Effector CD4-positive, alpha-beta T cell (primary cell): ENCODE measurements around the gene KLHL29.

Experiments
- DNase-seq: peaks from one replicate; pipeline ENCODE4 v3.0.0-alpha.2; 2020

The KLHL29 gene

DNA sequence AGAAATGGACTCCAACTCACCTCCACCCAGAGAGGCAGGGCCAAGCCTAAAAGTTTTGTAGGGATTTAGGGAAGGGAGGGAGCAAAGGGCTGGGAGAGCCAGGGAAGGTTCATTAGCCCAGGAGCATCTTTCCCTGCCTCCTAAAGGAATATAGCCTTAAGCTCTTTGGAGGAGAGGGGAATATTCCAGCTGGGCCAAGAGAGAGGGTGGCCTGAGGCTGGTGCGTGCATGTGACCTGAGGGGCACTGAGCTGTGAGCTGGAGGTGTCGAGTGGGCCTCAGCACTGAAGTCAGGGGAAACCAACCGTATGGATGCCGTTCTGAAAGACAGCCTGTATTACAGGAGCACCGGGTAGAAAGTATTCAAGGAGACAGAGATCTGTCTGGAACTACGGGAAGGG lies 112.6 kb downstream of the KLHL29 start:
- no peak for DNase-seq

DNA sequence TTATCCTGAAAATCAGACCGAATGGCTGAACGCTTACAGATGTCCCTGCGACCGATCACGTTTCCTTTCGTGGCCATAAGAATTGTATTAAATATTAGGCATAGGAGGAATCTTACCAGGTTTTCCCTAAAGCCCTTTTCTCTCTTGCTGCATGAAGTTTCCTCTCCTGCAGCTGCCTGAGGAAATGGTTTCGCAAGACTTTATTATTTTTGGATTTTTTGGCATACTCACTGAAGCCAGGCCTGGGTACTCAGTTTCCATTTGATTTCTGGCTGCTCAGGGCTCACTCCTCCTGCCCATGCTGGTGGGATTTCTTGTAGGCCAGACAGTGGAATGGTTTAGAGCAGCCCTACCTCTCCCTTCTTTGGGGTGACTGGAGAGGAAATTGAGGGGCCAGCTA lies 114.0 kb downstream of the KLHL29 start:
- no peak for DNase-seq

GRCh38 chr2:23499439-23499838 lies 114.5 kb downstream of the KLHL29 start:
- DNase-seq = no peak

GRCh38 chr2:23500836-23501235 lies 115.9 kb downstream of the KLHL29 start:
- no peak for DNase-seq

- DNase-seq = no peak
These were observed 117.1 kb downstream of the KLHL29 start for GRCh38 chr2:23502096-23502495.

- no peak for DNase-seq
These were observed 118.1 kb downstream of the KLHL29 start for GRCh38 chr2:23503097-23503496.

- DNase-seq = no peak
These were observed 118.7 kb downstream of the KLHL29 start for GRCh38 chr2:23503682-23504081.

DNA sequence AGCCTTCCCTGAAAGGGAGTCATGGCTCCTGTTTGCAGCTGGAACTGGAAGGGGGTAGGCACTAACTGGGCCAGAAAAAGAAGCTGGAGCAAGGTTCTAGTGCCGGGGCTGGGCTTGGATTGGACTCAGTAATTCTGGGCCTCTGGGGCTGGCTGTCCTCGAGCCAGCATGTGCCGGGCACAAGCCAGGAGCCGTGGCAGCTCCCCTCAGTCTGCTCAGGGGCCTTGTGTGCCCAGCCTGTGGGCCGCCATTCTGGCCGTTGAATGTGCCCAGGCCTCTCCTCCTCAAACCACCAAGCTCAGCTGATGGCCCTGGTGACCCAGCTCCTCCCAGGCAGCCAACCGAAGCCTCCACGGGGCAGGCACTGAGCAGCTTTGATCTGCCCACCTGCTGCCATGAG lies 119.6 kb downstream of the KLHL29 start:
- DNase-seq = no peak

GRCh38 chr2:23505218-23505983 lies 120.4 kb downstream of the KLHL29 start:
- DNase-seq = no peak

DNA sequence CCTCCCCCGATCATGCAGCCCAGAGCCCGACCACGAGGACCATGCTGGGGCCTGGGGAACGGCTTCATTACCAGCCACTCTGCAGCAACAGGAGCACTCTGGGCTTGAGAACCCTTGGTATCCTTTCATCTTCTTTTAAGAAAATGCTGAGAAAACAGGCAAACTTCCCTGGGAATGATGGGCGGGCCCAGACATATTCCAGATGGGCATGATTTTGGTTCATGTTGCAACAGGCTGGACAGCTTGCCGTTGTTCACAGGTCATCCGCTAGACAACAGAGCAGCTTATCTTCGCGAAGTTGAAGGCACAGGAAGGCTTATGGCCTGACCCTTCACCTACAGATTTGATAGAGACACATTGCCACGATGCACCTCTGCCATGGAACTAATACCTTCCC lies 121.0 kb downstream of the KLHL29 start:
- no peak for DNase-seq

DNA sequence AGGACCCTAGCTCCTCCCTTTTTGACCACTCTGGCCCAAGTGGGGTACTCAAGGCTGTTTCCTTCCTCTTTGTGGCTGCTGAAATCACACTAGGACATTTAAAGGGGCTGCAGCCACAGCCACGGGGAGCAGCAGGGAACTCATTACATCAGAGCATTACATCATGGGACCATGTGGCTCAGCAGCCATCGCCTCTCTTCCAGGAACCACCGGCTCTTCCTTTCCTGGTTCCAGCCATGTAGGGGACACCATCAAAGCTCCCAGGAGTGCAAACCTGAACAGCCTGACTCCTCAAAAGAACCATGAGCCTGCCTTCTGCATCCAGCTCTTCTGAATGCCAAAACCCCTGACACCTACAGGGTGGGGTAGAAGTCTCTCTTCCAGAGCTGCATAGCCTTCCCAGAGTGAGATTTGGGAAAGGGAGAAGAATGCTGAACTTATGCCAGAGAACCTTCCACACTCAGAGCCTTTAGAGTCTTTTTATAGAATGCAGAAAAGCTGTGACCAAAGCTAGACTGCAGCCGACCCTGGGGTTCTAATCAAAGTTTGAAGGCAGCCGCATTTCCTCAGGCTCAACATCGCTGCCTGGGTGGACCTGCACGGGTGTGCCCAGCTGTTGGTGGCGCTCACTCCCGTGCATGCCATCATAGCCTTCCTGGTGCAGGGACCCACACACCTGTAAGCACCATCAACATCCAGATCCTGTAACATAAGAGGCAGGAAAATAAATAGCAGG lies 121.7 kb downstream of the KLHL29 start:
- no peak for DNase-seq

DNA sequence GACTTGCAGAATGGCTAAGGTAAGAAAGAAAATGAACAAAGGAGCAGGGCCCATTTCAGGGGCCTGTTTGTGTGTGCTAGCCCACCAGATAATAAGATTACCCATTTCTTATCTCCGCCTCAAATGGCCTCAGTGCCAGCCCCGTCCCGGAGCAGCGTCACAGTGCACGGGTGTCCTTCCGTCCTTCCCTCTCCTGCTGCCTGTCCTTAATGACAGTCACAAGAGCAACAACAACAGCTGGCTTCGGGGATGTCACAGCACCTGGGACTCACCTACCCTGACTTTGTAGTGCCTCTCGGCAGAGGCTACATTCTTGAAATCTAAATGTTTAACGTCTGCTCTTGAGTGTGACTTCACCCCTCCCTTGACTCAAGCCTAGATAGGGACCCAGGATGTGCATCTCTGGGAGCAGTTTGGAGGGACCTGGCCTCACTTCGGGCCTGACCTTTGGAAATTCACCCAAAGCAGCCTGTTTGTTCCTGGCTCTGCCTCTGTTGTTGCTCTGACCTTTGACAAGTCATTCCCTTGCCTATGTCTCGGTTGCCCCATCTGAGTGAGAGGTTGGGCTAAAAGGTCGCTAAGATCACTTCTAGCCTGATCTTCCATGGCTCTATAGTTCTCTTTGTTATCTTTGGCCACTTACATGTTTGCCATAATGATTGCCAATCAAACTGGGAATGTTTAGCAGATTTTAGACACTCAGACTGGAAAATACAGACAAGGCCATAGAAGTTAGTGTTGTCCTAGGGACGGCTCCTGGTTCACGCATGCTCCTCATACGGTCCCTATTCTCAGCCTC lies 122.5 kb downstream of the KLHL29 start:
- DNase-seq = no peak

DNA sequence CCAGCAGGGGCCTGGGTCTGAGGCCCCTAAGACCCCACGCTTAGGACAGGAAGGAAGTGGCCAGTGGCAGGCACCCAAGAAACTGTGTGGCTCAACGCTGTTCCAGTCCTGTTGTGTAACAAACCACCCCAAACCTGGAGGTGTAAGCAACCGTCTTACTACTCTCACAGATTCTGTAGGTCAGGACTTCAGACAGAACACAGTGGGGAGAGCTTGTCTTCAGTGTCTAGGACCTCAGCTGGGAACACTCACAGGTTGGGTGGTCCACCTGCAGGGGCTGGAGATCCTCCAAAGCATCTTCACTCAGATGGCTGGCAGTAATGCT lies 123.0 kb downstream of the KLHL29 start:
- no peak for DNase-seq

- DNase-seq = no peak
These were observed 124.1 kb downstream of the KLHL29 start for GRCh38 chr2:23509103-23509502.

DNA sequence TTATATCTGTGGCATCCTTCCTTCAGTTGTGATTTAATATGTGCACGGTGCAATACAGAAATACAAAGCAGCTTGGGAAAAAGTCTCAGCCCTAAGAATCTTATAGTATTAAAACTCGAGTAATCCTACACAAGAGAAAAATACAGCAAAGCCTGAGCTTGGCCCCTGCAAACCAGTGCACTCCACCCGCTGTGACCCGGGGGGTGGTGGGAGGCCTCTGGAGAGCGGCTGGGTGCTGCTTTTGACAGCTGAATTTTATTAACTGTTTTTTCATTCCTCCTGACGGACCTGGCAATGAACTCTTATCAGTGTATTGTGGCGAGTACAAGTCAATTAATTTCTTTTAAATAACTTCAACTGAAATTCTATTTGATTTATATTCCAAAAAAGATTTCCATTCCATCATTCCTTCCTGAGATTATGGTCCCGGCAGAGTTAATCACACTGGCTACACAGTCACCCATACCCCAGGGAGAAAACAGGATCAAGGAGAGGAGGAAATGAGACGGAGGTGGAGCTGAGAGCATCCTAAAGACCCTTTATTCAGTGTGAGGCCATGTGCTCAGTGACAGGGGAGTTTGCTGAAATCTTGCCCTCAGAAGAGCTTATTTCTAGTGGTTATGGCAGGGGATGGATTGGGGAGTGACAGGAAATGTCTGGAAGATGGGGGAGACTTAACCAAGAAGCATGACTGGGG lies 124.8 kb downstream of the KLHL29 start:
- DNase-seq = no peak

- no peak for DNase-seq
These were observed 125.5 kb downstream of the KLHL29 start for GRCh38 chr2:23510471-23510870.

DNA sequence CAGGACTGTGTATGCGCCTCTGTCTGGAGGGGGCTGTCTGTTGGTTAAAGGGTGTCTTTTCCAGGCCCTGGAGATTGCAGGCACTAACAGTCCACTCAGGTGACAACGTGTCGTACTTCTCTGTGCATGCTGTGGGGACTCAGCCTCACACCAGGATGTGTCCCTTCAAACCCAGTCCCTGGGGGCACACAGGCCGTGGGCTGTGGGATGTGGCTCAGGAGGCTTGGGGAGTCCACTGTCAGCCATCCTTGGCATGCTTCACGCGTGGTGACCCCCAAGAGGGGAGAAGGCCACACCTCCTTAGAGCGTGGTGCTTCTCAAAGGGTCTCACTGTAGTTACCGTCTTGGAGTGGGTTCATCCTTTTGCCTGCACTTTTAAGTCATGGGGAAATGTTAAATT lies 127.8 kb downstream of the KLHL29 start:
- no peak for DNase-seq

- no peak for DNase-seq
These were observed 128.4 kb downstream of the KLHL29 start for GRCh38 chr2:23513245-23513871.

DNA sequence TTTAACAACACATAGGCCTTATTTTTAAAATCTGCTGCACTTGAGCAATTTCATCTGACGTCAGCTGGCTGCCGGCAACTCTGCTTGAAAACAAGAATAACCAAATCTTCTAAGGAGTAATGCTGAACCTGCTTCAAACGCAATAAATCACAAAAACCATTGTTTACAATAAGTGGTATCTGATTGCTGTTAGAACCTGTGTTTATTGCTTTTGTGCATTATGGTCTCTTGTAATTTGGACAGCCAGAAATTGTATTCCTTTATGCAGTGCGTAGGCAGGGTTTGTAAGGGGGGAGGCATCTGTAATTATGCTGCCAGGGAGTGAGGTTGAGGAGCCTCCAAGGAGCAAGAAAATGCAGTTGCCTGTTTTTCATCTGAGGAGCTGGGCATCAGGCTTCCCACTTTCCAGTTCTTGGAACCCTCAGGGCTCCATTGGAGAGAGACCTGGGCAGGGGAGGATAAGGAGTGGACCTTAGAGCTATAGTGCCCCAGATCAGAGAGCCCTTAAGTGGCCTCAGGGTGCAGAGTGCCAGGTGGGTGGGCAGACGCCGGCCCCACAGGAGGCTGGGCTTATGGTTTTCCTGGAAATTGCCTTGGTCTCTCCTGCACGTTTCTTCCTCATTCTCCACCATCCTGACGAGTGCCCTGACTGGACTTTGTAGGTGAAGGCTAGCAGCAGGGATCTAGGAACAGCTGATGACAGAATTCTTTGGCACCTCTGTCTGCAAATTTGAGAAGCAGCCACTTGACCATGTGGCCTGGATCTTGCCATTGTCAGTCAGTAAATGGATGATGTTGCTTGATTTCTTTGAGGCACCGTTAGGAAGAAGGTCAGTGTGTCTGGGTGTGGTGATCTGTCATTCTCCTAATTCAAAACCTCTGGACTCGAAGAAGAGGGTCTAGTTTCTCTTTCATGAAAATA lies 129.2 kb downstream of the KLHL29 start:
- DNase-seq = no peak

GRCh38 chr2:23516520-23517256 lies 131.7 kb downstream of the KLHL29 start:
- no peak for DNase-seq
